Adrenal gland (tissue), 12 donors: ENCODE data around the gene CELF2. TPM values are rescaled to one million over a fixed set of nuclear protein-coding genes. Genes with fewer than 3 reads are reported as not detected.

Source experiments
- DNase-seq, 7 donors: peaks; one replicate each; pipeline ENCODE4 v3.0.0-alpha.2; 2019 to 2020
- H3K27ac ChIP-seq, 5 donors: fragments of 200-600 bp; sonication (generic) in 4 of 5; 1 replicate in 3 of 5; 2 replicates in 2 of 5; pipeline versions ENCODE4 v1.5.1 to v1.8.0; 2016 to 2020; ENCODE audit warnings: mild to moderate bottlenecking in 1 of 5
- H3K27me3 ChIP-seq: fragments of 200-600 bp; 2 replicates; pipeline ENCODE4 v1.8.0; 2021
- H3K36me3 ChIP-seq, 2 donors: fragments of 200-600 bp; replicated peaks in 1 of 2; 1 replicate in 1 of 2; 2 replicates in 1 of 2; pipeline versions ENCODE4 v1.5.1 to v1.8.0; 2018 to 2022
- H3K4me1 ChIP-seq, 2 donors: fragments of 200-600 bp; replicated peaks in 1 of 2; 1 replicate in 1 of 2; 2 replicates in 1 of 2; pipeline versions ENCODE4 v1.5.1 to v1.8.0; 2018 to 2021
- H3K4me3 ChIP-seq, 4 donors: fragments of 200-600 bp; sonication (generic) in 3 of 4; one replicate each; pipeline ENCODE4 v1.5.1; 2016 to 2018
- H3K9me3 ChIP-seq, 3 donors: fragments of 200-600 bp; sonication (generic) in 1 of 3; replicated peaks in 1 of 3; 1 replicate in 2 of 3; 2 replicates in 1 of 3; pipeline versions ENCODE4 v1.5.1 to v1.8.0; 2016 to 2021
- POLR2A ChIP-seq, 2 donors: fragments of 450-650 bp; IDR thresholded peaks; one replicate each; pipeline ENCODE4 v1.6.1; 2017; ENCODE audit warnings: antibody characterized with exemption in 2 of 2, mild to moderate bottlenecking in 2 of 2, moderate library complexity in 1 of 2
- WGBS, 4 donors: extraction: QIAGEN DNeasy Blood & Tissue Kit in 2 of 4; methylation state at CpG; one replicate each; pipeline versions ENCODE4 v1.1.5 to v1.1.7; 2013 to 2017; 5-methylcytosine and 5-hydroxymethylcytosine counted together
- intact Hi-C, 2 donors: fragments of 100-400 bp; cut with DNase I; formaldehyde crosslinking; loops; one replicate each; pipeline versions ENCODE4 v1.14.1 to v1.15.0; 2022 to 2023
- polyA plus RNA-seq, 3 donors: library from polyadenylated mRNA; stranded (reverse); fragments of 200-250 nt in 2 of 3; fragments of 350-450 nt in 1 of 3; fragmentation: Illumina TruSeq in 1 of 3; extraction: RNeasy Lipid Tissue Mini Kit (QIAGEN cat#74804) in 1 of 3; gene quantifications; one replicate each; pipeline ENCODE4 v1.2.3, GENCODE V29; 2013 to 2014
- total RNA-seq, 9 donors: library from RNA; depleted of rRNA in 4 of 9; stranded (reverse); fragments of >200 nt in 4 of 9; fragments of 120-200 nt in 1 of 9; fragmentation: NEBNext Ultra II Directional in 1 of 9; extraction: Animal tissue kit (Norgen Biotek cat#: 25700) in 1 of 9; gene quantifications; one replicate each; pipeline versions ENCODE4 v1.1.0 to v1.2.4, GENCODE V29; 2013 to 2023
- TF ChIP-seq, protein P1 (sequence below), 6 experiments: fragments of 450-650 bp in 4 of 6; fragments of 200-600 bp in 2 of 6; sonication (generic) in 1 of 6; IDR thresholded peaks; 1 replicate in 5 of 6; 2 replicates in 1 of 6; pipeline versions ENCODE4 v1.5.1 to v1.8.0; 2016 to 2021; ENCODE audit warnings: antibody characterized with exemption in 6 of 6, mild to moderate bottlenecking in 2 of 6, moderate library complexity in 1 of 6
- donor health status: healthy with polysubstance abuse.
- donor health status: Bipolar disorder and iron deficiency.
- donor health status: DM: yes; HTN: yes; CAD: no.
- donor health status: DM: no; HTN: no; CAD: no.
- donor health status: DM: no; HTN: no; CAD: no.
- donor health status: DM: yes; HTN: yes; CAD: no.

Gene CELF2
- total and polyA plus RNA-seq, 12 donors, result 2.7 to 26.0 (median 10.3) TPM

DNA sequence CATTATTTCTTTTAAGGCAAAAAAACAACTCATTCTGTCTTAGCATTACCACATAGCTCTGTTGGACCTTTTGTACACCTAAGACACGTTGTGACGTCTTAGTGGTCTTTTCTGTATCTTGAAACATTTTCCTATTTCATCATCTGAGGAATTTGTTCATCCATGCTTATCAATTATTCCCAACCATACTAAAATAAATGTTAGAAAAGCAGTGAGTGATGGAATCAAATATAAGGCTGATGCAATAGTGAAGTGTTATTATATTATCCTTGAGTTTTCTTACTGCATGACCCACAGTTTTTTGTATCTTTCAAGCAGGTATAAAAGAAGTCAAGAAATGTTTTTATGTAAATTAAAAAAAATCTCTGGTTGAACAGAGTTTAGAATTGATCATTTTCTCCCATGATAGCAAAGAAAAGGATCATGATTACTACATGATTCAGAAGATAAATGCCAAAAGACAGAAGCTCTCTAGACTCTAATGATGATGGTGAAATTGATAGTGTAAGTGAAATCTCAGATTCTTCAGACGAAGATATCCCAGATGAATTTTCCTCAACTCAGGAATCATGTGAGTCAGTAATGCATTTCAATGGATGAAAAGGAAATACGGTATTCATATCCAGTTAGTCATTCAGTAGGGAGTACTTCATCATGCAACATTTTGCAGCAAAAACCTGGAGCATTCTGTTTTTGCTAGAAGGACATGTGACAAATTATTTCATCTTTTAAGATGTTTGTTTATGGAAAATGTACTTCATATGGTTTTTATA is 51.4 kb downstream of the CELF2 start:
- Histone ChIP-seq H3K27me3 (no peaks in the 10 kb centered on the region), H3K27ac (no peak overlapping the region), H3K4me1 (no peaks in the 10 kb centered on the region), H3K36me3 (no peaks in the 10 kb centered on the region), H3K9me3 (no peaks in the 10 kb centered on the region), H3K4me3 (no peak overlapping the region)
- intact Hi-C loops, result no loop called here
- TF ChIP-seq, protein P1, sequence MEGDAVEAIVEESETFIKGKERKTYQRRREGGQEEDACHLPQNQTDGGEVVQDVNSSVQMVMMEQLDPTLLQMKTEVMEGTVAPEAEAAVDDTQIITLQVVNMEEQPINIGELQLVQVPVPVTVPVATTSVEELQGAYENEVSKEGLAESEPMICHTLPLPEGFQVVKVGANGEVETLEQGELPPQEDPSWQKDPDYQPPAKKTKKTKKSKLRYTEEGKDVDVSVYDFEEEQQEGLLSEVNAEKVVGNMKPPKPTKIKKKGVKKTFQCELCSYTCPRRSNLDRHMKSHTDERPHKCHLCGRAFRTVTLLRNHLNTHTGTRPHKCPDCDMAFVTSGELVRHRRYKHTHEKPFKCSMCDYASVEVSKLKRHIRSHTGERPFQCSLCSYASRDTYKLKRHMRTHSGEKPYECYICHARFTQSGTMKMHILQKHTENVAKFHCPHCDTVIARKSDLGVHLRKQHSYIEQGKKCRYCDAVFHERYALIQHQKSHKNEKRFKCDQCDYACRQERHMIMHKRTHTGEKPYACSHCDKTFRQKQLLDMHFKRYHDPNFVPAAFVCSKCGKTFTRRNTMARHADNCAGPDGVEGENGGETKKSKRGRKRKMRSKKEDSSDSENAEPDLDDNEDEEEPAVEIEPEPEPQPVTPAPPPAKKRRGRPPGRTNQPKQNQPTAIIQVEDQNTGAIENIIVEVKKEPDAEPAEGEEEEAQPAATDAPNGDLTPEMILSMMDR (IDR thresholded peaks at IDR 0.05), result no peak
- no peak for TF ChIP-seq POLR2A (IDR thresholded peaks at IDR 0.05)
- no peak for DNase-seq
- 77 to 81% (median 79%) methylated on average over 4 of the region's 4 CpGs for whole genome bisulfite sequencing, 4 donors

DNA sequence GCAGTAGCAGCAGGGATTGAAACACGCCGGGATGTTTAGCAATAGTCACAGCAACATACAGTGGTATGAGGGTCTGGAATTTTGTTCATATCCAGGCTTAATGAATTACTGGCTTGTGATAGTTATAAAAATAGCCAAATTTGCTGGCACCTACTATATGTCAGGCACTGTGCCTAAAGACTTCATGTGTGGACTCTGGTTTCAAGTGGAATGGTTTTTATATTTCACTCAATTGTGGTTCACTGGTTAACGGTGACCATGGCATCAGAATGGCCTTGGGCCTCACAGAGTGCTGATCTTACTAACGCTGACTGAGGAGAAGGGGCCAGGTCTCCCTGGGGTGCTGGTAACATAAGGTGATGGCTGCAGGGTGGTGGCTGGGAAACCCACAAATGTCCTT is 55.7 kb downstream of the CELF2 start:
- no peaks in the 10 kb centered on the region for H3K36me3 ChIP-seq
- DNase-seq, result no peak
- no peaks in the 10 kb centered on the region for H3K9me3 ChIP-seq
- 51 to 67% (median 60%) methylated on average over 4 of the region's 4 CpGs for WGBS, 4 donors
- H3K4me3 ChIP-seq, result no peak overlapping the region
- no peak overlapping the region for H3K27ac ChIP-seq
- no peaks in the 10 kb centered on the region for H3K4me1 ChIP-seq
- TF ChIP-seq, protein P1 (IDR thresholded peaks at IDR 0.05), result no peak
- no peak for TF ChIP-seq POLR2A (IDR thresholded peaks at IDR 0.05)
- no peaks in the 10 kb centered on the region for H3K27me3 ChIP-seq
- intact Hi-C loops, result no loop called here

- 83 to 90% (median 87%) methylated on average over 4 of the region's 4 CpGs for WGBS, 4 donors
- TF ChIP-seq POLR2A (IDR thresholded peaks at IDR 0.05), result no peak
- TF ChIP-seq, protein P1 (IDR thresholded peaks at IDR 0.05), result no peak
- Histone ChIP-seq H3K36me3 (no peaks in the 10 kb centered on the region), H3K27ac (no peak overlapping the region), H3K27me3 (no peaks in the 10 kb centered on the region), H3K9me3 (no peaks in the 10 kb centered on the region), H3K4me1 (no peaks in the 10 kb centered on the region), H3K4me3 (no peak overlapping the region)
- intact Hi-C loops, result no loop called here
- DNase-seq, result no peak
These were observed 57.0 kb downstream of the CELF2 start for GRCh38 chr10:11074536-11075267.

DNA sequence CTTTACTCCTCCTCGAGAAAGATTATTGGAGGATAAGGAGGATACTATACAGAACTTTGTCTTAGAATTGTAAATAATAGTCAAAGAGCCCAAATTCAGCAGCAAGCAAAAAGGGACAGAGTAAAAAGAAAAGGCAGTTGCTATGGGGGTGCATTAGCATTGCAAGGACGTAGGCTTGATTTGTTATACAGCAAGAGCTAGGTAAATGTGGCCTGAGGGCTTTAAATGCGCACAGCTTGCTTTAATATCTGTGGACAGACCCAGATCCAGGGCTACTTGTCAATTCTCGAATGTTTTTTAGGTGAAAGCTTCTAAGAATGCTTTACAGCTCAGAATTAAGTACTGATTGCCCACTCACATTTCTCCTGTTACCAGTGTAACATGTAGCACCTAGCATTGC is 58.5 kb downstream of the CELF2 start:
- Histone ChIP-seq H3K4me3 (no peak overlapping the region), H3K27ac (no peak overlapping the region), H3K27me3 (no peaks in the 10 kb centered on the region), H3K36me3 (no peaks in the 10 kb centered on the region), H3K9me3 (no peaks in the 10 kb centered on the region), H3K4me1 (no peaks in the 10 kb centered on the region)
- WGBS, 4 donors, result 68 to 81% (median 73%) methylated on average over 4 of the region's 4 CpGs
- no peak for DNase-seq
- intact Hi-C loops, result no loop called here
- no peak for TF ChIP-seq POLR2A (IDR thresholded peaks at IDR 0.05)
